H9 (cell line): ENCODE data around the gene ETV7. TPM values are rescaled to one million over a fixed set of nuclear protein-coding genes. Genes with fewer than 3 reads are reported as not detected.

Experiments
- DNase-seq: peaks from one replicate; pipeline ENCODE4 v3.0.0-alpha.2; 2017
- H2AFZ ChIP-seq: one replicate; pipeline ENCODE4 v1.6.1; 2013; ENCODE audit warnings: mild to moderate bottlenecking, low read length, control low read depth, moderate library complexity
- H2AK5ac ChIP-seq: 2 replicates; pipeline ENCODE4 v1.6.1; 2013; ENCODE audit warnings: low read length, control low read depth, mixed read lengths; ENCODE audit not compliant: insufficient read length
- H2BK120ac ChIP-seq: one replicate; pipeline ENCODE4 v1.6.1; 2013; ENCODE audit warnings: low read depth, mild to moderate bottlenecking, low read length, control low read depth, inconsistent platforms; ENCODE audit not compliant: poor library complexity, severe bottlenecking
- H2BK12ac ChIP-seq: 2 replicates; pipeline ENCODE4 v1.6.1; 2013; ENCODE audit warnings: low read length, control low read depth, mixed read lengths, low read depth; ENCODE audit not compliant: insufficient read length
- H2BK15ac ChIP-seq: 2 replicates; pipeline ENCODE4 v1.6.1; 2013; ENCODE audit warnings: low read depth, low read length, control low read depth
- H2BK20ac ChIP-seq: one replicate; pipeline ENCODE4 v1.6.1; 2013; ENCODE audit warnings: low read depth, mild to moderate bottlenecking, low read length, control low read depth, inconsistent platforms; ENCODE audit not compliant: poor library complexity, severe bottlenecking
- H2BK5ac ChIP-seq: 2 replicates; pipeline ENCODE4 v1.6.1; 2013; ENCODE audit warnings: low read length, control low read depth, mixed read lengths; ENCODE audit not compliant: insufficient read length
- H3K14ac ChIP-seq: 2 replicates; pipeline ENCODE4 v1.6.1; 2013; ENCODE audit warnings: low read length, control low read depth; ENCODE audit not compliant: insufficient read depth
- H3K18ac ChIP-seq: 2 replicates; pipeline ENCODE4 v1.6.1; 2013; ENCODE audit warnings: low read depth, mild to moderate bottlenecking, mixed read lengths, low read length, control low read depth; ENCODE audit not compliant: insufficient read length
- H3K23ac ChIP-seq: 2 replicates; pipeline ENCODE4 v1.6.1; 2013; ENCODE audit warnings: low read length, control low read depth, mixed read lengths, low read depth; ENCODE audit not compliant: insufficient read length
- H3K23me2 ChIP-seq: 2 replicates; pipeline ENCODE4 v1.6.1; 2013; ENCODE audit warnings: low read depth, mild to moderate bottlenecking, mixed read lengths, low read length, control low read depth; ENCODE audit not compliant: insufficient read length, poor library complexity, severe bottlenecking
- H3K27ac ChIP-seq: 2 replicates; pipeline ENCODE4 v1.5.1; 2013; ENCODE audit warnings: low read length, control low read depth, mixed read lengths, low read depth; ENCODE audit not compliant: insufficient read length
- H3K27me3 ChIP-seq: 2 replicates; pipeline ENCODE4 v1.6.1; 2013; ENCODE audit warnings: low read length, control low read depth, inconsistent platforms; ENCODE audit not compliant: insufficient read depth
- H3K4ac ChIP-seq: 2 replicates; pipeline ENCODE4 v1.6.1; 2013; ENCODE audit warnings: low read depth, mild to moderate bottlenecking, control low read depth, inconsistent platforms, low read length, moderate library complexity
- H3K4me1 ChIP-seq: 2 replicates; pipeline ENCODE4 v1.6.1; 2013; ENCODE audit warnings: low read length, control low read depth, inconsistent platforms; ENCODE audit not compliant: insufficient read depth
- H3K4me2 ChIP-seq: 2 replicates; pipeline ENCODE4 v1.6.1; 2013; ENCODE audit warnings: low read length, control low read depth, mixed read lengths; ENCODE audit not compliant: insufficient read length, insufficient read depth
- H3K56ac ChIP-seq: 2 replicates; pipeline ENCODE4 v1.6.1; 2013; ENCODE audit warnings: low read depth, mild to moderate bottlenecking, mixed read lengths, low read length, control low read depth; ENCODE audit not compliant: insufficient read length
- H3K79me1 ChIP-seq: 2 replicates; pipeline ENCODE4 v1.6.1; 2013; ENCODE audit warnings: low read depth, mild to moderate bottlenecking, moderate library complexity, low read length, control low read depth, inconsistent platforms; ENCODE audit not compliant: insufficient read depth, poor library complexity, severe bottlenecking
- H3K79me2 ChIP-seq: 2 replicates; pipeline ENCODE4 v1.6.1; 2013; ENCODE audit warnings: low read length, control low read depth, inconsistent platforms; ENCODE audit not compliant: insufficient read depth
- H3K9ac ChIP-seq: 2 replicates; pipeline ENCODE4 v1.6.1; 2013; ENCODE audit warnings: low read length, control low read depth, mixed read lengths; ENCODE audit not compliant: insufficient read length; ENCODE audit errors: extremely low read depth
- H3K9me3 ChIP-seq: one replicate; pipeline ENCODE4 v1.6.1; 2013; ENCODE audit warnings: low read depth, low read length, inconsistent platforms; ENCODE audit not compliant: control insufficient read depth
- H3T11ph ChIP-seq: one replicate; pipeline ENCODE4 v1.6.1; 2013; ENCODE audit warnings: mild to moderate bottlenecking, low read length, control low read depth, inconsistent platforms
- H4K20me1 ChIP-seq: one replicate; pipeline ENCODE4 v1.6.1; 2013; ENCODE audit not compliant: control insufficient read depth, insufficient read length, insufficient read depth
- H4K5ac ChIP-seq: 2 replicates; pipeline ENCODE4 v1.6.1; 2013; ENCODE audit warnings: low read depth, mild to moderate bottlenecking, mixed read lengths, low read length, control low read depth; ENCODE audit not compliant: insufficient read length
- H4K8ac ChIP-seq: replicated peaks from 2 replicates; pipeline ENCODE4 v1.6.1; 2013; ENCODE audit warnings: low read length, control low read depth, mixed read lengths, low read depth; ENCODE audit not compliant: insufficient read length
- H4K91ac ChIP-seq: 2 replicates; pipeline ENCODE4 v1.6.1; 2013; ENCODE audit warnings: low read depth, mild to moderate bottlenecking, moderate library complexity, mixed read lengths, low read length, control low read depth; ENCODE audit not compliant: insufficient read length
- H3K27ac Mint-ChIP-seq, 3 experiments: 2 replicates in 2 of 3; 3 replicates in 1 of 3; pipeline ENCODE4 v1.8.0; 2020 to 2021; ENCODE audit warnings: mixed read lengths in 3 of 3, mild to moderate bottlenecking in 1 of 3, moderate library complexity in 1 of 3
- H3K27me3 Mint-ChIP-seq: 2 replicates; pipeline ENCODE4 v1.8.0; 2021; ENCODE audit warnings: low read depth, mild to moderate bottlenecking, moderate library complexity, mixed read lengths
- H3K36me3 Mint-ChIP-seq, 3 experiments: 2 replicates in 2 of 3; 3 replicates in 1 of 3; pipeline ENCODE4 v1.8.0; 2020 to 2021; ENCODE audit warnings: low read depth in 3 of 3, mixed read lengths in 3 of 3; ENCODE audit not compliant: insufficient read depth in 1 of 3
- H3K4me1 Mint-ChIP-seq, 2 experiments: 2 replicates each; pipeline ENCODE4 v1.8.0; 2020; ENCODE audit warnings: mixed read lengths in 2 of 2
- H3K4me3 Mint-ChIP-seq, 2 experiments: 2 replicates in 1 of 2; 3 replicates in 1 of 2; pipeline ENCODE4 v1.8.0; 2020 to 2021; ENCODE audit warnings: mild to moderate bottlenecking in 2 of 2, mixed read lengths in 2 of 2, moderate library complexity in 1 of 2
- H3K9me3 Mint-ChIP-seq, 2 experiments: 2 replicates in 1 of 2; 3 replicates in 1 of 2; pipeline ENCODE4 v1.8.0; 2020; ENCODE audit warnings: mild to moderate bottlenecking in 2 of 2, mixed read lengths in 2 of 2, moderate library complexity in 1 of 2
- WGBS: extraction: QIAGEN DNeasy Blood & Tissue Kit; methylation state at CpG from one replicate; pipeline ENCODE4 v1.1.7; 2013; ENCODE audit warnings: missing lambda C conversion rate, low lambda C conversion rate, mixed read lengths; ENCODE audit not compliant: insufficient read length; ENCODE audit errors: extremely low coverage; 5-methylcytosine and 5-hydroxymethylcytosine counted together
- total RNA-seq: library from RNA; stranded (reverse); gene quantifications from 2 replicates; pipeline ENCODE4 v1.2.1, GENCODE V29; 2021
- TF ChIP-seq, protein P1 (sequence below): fragments of 200-600 bp; sonication (generic); conservative IDR thresholded peaks from 3 replicates; pipeline ENCODE4 v1.8.0; 2021; ENCODE audit warnings: antibody characterized with exemption, mild to moderate bottlenecking

Gene ETV7
- total RNA-seq, 1 experiment from 2014 or later = 0.92 TPM

DNA sequence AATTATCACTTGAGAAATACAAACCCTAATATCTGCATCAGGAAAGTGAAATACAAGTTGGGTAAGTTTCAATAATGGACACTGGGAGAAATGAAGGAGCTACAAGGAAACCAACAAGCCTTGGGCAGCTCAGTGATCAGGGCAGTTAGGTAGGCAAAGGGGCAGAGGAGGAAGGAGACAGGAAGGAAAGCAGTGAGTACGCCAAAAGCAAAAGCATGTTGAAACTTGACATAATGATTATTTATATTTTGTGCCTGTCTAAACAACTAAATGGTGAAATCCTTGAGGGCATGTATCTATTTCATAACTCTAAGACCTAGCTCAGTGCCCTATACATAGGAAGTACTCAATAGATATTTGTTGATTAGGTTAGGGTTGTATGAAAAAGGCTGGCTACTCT, 31.8 kb upstream of the ETV7 start:
- H3K4me1 Mint-ChIP-seq = peaks cover 15 to 16% of the 10 kb centered on the region in 2 experiments
- no CpG with 5 or more reads among the region's 1 CpG for WGBS
- Histone ChIP-seq H3T11ph (no peak overlapping the region), H3K23ac (no peak overlapping the region), H3K27ac (no peak overlapping the region), H3K4ac (no peak overlapping the region), H3K56ac (no peak overlapping the region), H4K8ac (no peak overlapping the region), H3K23me2 (peaks cover 9% of the 10 kb centered on the region), H3K9ac (no peak overlapping the region), H3K18ac (no peak overlapping the region), H3K14ac (no peak overlapping the region), H3K27me3 (no peaks in the 10 kb centered on the region), H2AK5ac (no peak overlapping the region), H3K9me3 (no peaks in the 10 kb centered on the region), H4K20me1 (no peaks in the 10 kb centered on the region), H3K4me1 (no peaks in the 10 kb centered on the region), H2AFZ (no peak overlapping the region), H2BK15ac (no peak overlapping the region), H2BK20ac (no peak overlapping the region), H3K4me2 (no peak overlapping the region), H4K5ac (no peak overlapping the region), H2BK120ac (no peak overlapping the region), H3K79me1 (no peaks in the 10 kb centered on the region), H4K91ac (no peak overlapping the region), H2BK12ac (no peak overlapping the region), H3K79me2 (no peaks in the 10 kb centered on the region), H2BK5ac (no peak overlapping the region)
- H3K9me3 Mint-ChIP-seq = no peaks in the 10 kb centered on the region; a peak in 1 of 5 replicates
- TF ChIP-seq, protein P1, sequence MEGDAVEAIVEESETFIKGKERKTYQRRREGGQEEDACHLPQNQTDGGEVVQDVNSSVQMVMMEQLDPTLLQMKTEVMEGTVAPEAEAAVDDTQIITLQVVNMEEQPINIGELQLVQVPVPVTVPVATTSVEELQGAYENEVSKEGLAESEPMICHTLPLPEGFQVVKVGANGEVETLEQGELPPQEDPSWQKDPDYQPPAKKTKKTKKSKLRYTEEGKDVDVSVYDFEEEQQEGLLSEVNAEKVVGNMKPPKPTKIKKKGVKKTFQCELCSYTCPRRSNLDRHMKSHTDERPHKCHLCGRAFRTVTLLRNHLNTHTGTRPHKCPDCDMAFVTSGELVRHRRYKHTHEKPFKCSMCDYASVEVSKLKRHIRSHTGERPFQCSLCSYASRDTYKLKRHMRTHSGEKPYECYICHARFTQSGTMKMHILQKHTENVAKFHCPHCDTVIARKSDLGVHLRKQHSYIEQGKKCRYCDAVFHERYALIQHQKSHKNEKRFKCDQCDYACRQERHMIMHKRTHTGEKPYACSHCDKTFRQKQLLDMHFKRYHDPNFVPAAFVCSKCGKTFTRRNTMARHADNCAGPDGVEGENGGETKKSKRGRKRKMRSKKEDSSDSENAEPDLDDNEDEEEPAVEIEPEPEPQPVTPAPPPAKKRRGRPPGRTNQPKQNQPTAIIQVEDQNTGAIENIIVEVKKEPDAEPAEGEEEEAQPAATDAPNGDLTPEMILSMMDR = no peak
- no peak for DNase-seq
- H3K36me3 Mint-ChIP-seq = no peaks in the 10 kb centered on the region
- H3K4me3 Mint-ChIP-seq = no peak overlapping the region
- no peak overlapping the region for H3K27ac Mint-ChIP-seq
- H3K27me3 Mint-ChIP-seq = no peaks in the 10 kb centered on the region
